Activated T-cell treated with anti-CD3 and anti-CD28 coated beads for 4 hours (primary cell): ENCODE results near the gene SAFB.

Experiments used
- DNase-seq: peaks from one replicate; pipeline ENCODE4 v3.0.0-alpha.2; 2020

The SAFB gene

GRCh38 chr19:5628919-5629481, 6.1 kb downstream of the SAFB start:
- no peak for DNase-seq

DNA sequence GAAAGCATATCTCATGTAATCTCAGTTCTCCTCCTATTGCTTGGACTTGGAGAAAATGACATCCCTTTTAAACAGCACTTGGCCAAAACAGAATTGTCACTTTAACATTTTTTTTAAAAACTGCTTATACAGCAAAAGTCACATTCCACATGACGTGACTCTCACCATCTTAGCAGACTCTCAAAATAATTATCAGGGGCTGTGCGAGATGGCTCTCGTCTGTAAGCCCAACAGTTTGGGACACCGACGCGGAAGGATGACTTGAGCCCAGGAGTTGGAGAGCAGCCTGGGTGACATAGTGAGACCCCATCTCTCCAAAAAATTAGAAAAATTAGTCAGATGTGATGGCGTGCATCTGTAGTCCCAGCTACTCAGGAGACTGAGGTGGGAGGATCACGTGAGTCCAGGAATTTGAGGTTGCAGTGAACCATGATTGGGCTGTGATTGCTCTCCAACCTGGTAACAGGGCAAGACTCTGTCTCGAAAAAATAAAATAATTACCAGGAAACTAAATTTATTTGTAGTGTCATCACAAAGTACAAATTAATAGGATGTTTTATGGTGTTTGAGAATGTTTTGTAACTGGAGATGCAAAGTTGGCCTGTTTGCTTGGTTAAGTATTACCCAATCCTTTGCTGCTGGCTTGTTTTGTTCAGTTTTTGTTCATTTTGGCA, 8.8 kb downstream of the SAFB start:
- DNase-seq: no peak

- no peak for DNase-seq
Observed at GRCh38 chr19:5632241-5632612, 9.3 kb downstream of the SAFB start.

DNA sequence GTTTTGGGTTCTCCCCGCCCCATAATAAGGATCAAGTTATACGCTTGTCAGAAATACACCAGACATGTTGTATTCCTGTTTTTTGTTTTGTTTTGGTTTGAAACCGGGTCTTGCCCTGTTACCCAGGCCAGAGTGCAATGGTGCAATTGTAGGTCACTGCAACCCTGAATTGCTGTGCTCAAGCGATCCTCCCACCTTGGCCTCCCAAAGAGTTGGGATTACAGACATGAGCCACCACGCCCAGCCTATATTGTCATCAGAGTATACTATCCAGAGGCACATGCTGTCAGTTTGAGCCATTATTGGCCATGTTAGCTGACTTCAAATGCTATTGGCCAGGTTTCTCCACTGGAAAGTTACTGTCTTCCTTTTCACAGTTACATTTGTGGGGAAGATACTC, 9.8 kb downstream of the SAFB start:
- no peak for DNase-seq

- no peak for DNase-seq
Observed at GRCh38 chr19:5635427-5635826, 12.5 kb downstream of the SAFB start.

GRCh38 chr19:5637971-5638370, 15.1 kb downstream of the SAFB start:
- DNase-seq: no peak

- DNase-seq: no peak
Observed at GRCh38 chr19:5641171-5641570, 18.3 kb downstream of the SAFB start.

- no peak for DNase-seq
Observed at GRCh38 chr19:5642204-5642603, 19.3 kb downstream of the SAFB start.

DNA sequence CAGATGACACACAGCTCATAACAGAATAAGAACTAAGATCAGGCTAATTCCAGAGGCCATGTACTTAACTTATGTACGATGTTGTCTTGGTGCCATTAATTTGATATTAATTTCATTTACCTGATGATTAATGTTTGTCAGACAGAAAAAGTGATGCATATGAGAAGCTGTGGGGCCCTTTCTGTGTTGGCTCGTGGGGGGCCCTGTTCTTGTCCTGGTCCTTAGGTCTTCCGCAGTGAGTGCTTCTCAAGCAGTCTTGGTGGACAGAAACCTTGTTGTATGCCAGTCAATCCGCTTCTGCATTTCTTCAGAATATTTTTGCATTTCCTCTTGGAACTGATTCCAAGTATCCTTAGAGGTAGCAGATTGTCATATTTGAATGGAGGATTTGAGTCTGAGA, 20.2 kb downstream of the SAFB start:
- DNase-seq: no peak

- DNase-seq: no peak
Observed at GRCh38 chr19:5644037-5644436, 21.2 kb downstream of the SAFB start.

DNA sequence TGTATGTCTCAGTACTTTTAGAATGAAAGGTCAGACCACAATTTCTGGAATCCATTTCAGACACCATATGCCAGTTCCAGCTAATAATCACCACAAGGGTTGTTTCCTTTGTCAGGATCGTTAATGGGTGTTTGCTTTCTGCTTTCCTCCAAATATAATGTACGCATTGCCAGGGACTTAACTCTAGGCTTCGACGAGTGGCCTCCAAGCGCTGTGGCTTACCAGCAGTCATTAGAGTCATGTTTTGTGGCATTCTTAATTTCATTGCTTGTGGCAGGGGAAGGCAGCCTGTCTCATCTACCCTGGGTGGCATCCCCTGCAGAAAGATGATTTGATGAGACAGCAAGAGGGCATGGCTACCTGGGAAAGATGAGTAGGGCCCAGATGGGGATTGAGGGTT, 22.5 kb downstream of the SAFB start:
- DNase-seq: no peak

DNA sequence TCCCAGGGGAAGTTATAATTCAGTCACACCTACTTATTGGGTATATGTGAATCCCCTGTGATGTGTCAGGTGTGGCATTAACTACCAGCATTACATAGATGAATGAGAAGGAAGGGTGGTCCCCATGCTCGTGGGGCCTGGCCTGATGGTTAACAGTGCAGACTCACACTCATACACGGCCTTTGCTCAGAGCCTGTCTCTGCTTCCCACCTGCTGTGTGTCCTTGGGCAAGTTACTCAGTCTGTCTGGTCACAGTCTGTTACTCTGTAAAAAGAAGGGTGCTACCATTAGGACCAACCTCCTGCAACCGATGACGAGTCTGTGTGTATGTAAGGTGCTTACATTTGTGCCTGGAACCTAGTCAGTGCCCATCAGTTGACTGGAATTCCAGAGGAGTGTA, 23.8 kb downstream of the SAFB start:
- DNase-seq: no peak

DNA sequence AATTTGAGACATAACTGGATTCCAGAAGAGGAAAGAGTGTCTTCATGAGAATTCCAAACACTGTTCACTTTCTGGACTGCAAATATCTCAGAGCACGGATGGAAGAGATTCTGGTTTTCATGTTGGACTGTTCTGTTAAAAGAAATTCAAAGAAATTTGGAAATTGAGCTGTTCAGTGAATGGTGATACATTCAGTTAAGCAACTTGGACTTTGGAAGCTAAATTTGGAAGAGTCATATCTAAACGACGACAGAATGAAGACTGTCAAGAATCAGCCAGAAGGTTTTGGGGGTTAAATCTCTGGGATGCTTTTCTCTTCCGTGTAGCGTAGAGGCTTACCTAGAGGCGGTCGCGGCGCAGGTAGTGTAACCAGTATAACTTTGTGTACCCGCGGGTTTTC, 25.6 kb downstream of the SAFB start:
- DNase-seq: no peak

- DNase-seq: no peak
Observed at GRCh38 chr19:5651361-5651760, 28.5 kb downstream of the SAFB start.

- no peak for DNase-seq
Observed at GRCh38 chr19:5652261-5652660, 29.4 kb downstream of the SAFB start.

DNA sequence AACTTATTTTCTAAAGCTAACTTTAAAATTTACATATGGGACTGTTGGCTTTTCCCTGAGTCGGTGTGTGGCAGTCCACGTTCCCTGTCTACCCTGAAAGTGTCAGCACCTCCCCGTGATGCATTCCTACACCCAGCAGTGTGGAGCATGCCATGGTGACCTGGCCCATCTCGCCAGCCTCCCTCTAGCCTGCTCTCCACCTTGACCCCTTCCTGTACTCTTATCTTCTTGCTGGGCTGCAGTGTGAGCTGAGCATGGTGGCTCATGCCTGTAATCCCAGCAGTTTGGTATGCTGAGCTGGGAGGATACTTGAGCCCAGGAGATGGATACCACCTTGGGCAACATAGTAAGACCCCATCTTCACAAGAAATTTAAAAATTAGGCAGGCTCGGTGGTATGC, 32.0 kb downstream of the SAFB start:
- no peak for DNase-seq

- DNase-seq: no peak
Observed at GRCh38 chr19:5655412-5655811, 32.5 kb downstream of the SAFB start.

DNA sequence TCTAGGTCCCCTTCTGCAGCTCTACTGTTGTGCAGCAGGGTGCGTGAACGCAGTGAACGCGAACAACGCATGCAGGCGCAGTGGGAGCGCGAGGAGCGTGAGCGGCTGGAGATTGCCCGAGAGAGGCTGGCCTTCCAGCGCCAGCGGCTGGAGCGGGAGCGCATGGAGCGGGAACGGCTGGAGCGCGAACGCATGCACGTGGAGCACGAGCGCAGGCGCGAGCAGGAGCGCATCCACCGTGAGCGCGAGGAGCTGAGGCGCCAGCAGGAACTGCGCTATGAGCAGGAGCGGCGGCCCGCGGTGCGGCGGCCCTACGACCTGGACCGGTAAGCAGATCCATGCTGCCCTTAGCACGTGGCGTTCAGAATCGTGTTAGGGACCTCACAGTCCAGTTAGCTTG, 38.6 kb downstream of the SAFB start:
- DNase-seq: no peak

DNA sequence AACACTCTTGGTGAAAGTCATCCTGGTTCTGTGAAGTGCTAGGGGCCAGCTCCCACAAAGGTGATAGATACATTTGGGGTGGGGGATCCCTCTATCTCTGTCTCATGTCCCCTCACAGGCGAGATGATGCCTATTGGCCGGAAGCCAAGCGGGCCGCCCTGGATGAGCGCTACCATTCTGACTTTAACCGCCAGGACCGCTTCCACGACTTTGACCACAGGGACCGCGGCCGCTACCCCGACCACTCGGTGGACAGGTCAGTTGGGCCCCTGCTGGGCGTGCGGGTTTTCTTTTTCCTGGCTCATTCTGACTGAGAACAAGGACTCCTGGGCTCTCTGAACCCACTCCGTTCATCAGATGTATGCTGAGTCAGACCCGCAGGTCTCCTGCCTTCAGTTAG, 41.0 kb downstream of the SAFB start:
- DNase-seq: no peak

- DNase-seq: no peak
Observed at GRCh38 chr19:5664515-5664914, 41.6 kb downstream of the SAFB start.

GRCh38 chr19:5665781-5666513, 43.1 kb downstream of the SAFB start:
- DNase-seq: no peak

GRCh38 chr19:5666921-5667610, 44.2 kb downstream of the SAFB start:
- DNase-seq: no peak

- no peak for DNase-seq
Observed at GRCh38 chr19:5667751-5668271, 44.9 kb downstream of the SAFB start.

DNA sequence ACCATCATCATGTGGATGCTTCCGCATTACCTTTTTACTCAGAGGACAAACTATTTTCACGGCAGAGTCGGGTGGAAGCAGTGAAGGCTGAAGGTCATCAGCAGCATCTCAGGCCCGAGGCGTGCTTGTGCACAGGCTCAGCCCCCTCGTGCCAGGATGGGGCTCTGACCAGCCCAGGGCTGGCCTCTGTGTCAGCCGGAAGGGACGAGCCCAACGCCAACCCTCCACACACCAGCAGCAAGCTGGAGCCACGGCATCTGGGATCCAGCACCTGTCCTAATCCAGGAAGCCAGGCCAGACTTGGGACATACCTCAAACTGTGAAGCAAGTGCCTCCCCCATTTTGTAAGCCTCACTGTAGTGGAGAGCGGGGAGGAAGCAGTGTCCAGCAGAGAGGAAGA, 46.3 kb downstream of the SAFB start:
- DNase-seq: no peak
